HG03066 (cell line): ENCODE results near the gene RALGPS2.

Experiments
- ATAC-seq: cut with Tn5 transposase; IDR thresholded peaks from one replicate; pipeline ENCODE4 v1.9.1; 2021; ENCODE audit warnings: low read depth; ENCODE audit not compliant: unreplicated experiment

RALGPS2 gene

GRCh38 chr1:178959543-178960460, 234.8 kb downstream of the RALGPS2 start:
- ATAC-seq: no peak

- no peak for ATAC-seq
Measured at GRCh38 chr1:178960482-178961240, 235.6 kb downstream of the RALGPS2 start.

- ATAC-seq: no peak
Measured at GRCh38 chr1:178961331-178961730, 236.3 kb downstream of the RALGPS2 start.

- no peak for ATAC-seq
Measured at GRCh38 chr1:178961868-178962267, 236.8 kb downstream of the RALGPS2 start.

GRCh38 chr1:178962853-178963711, 238.0 kb downstream of the RALGPS2 start:
- no peak for ATAC-seq

GRCh38 chr1:178964469-178965330, 239.7 kb downstream of the RALGPS2 start:
- ATAC-seq: no peak

- ATAC-seq: no peak
Measured at GRCh38 chr1:178966312-178966711, 241.3 kb downstream of the RALGPS2 start.

- no peak for ATAC-seq
Measured at GRCh38 chr1:178969226-178969987, 244.4 kb downstream of the RALGPS2 start.

- ATAC-seq: no peak
Measured at GRCh38 chr1:178970184-178970583, 245.1 kb downstream of the RALGPS2 start.
